GM19452 (cell line): ENCODE data around the gene NANP.
"Not testable (repeated sequence)": the region's sequence is repeated elsewhere in the genome, so short reads cannot be mapped to it uniquely, and the experiment has no call there.

Experiments
- ATAC-seq: cut with Tn5 transposase; IDR thresholded peaks from one replicate; pipeline ENCODE4 v1.9.1; 2021; ENCODE audit not compliant: unreplicated experiment

NANP gene

GRCh38 chr20:25623736-25624499 is at the start of gene NANP:
TSS of gene NANP (minus strand) at chr20:25624014. CDS start at chr20:25623948, 66 bp downstream.
- peak; percentile 85 for ATAC-seq

- no peak for ATAC-seq
Observed at GRCh38 chr20:25672659-25673235, 48.9 kb upstream of the NANP start.

GRCh38 chr20:25669826-25670422 is 46.1 kb upstream of the NANP start:
- ATAC-seq, result no peak

GRCh38 chr20:25668446-25668845 is 44.6 kb upstream of the NANP start:
- ATAC-seq, result no peak

- ATAC-seq, result no peak
Observed at GRCh38 chr20:25659999-25660398, 36.2 kb upstream of the NANP start.

GRCh38 chr20:25654487-25654886 is 30.7 kb upstream of the NANP start:
- ATAC-seq, result no peak

- ATAC-seq, result not testable (repeated sequence)
Observed at GRCh38 chr20:25652866-25653265, 29.1 kb upstream of the NANP start.

- ATAC-seq, result no peak
Observed at GRCh38 chr20:25644814-25645213, 21.0 kb upstream of the NANP start.

GRCh38 chr20:25643716-25644115 is 19.9 kb upstream of the NANP start:
- ATAC-seq, result no peak

- ATAC-seq, result no peak
Observed at GRCh38 chr20:25637247-25637646, 13.4 kb upstream of the NANP start.

GRCh38 chr20:25632940-25633790 is 9.4 kb upstream of the NANP start:
- no peak for ATAC-seq

- not testable (repeated sequence) for ATAC-seq
Observed at GRCh38 chr20:25630615-25631014, 6.8 kb upstream of the NANP start.

- no peak for ATAC-seq
Observed at GRCh38 chr20:25629816-25630499, 6.1 kb upstream of the NANP start.

GRCh38 chr20:25626779-25627178 is 3.0 kb upstream of the NANP start:
- no peak for ATAC-seq

GRCh38 chr20:25624500-25624939 is 706 bp upstream of the NANP start:
- ATAC-seq, result no peak

- ATAC-seq, result peak; percentile 6
Observed at GRCh38 chr20:25623225-25623735, 534 bp downstream of the NANP start.

- no peak for ATAC-seq
Observed at GRCh38 chr20:25622450-25623224, 1.2 kb downstream of the NANP start.

GRCh38 chr20:25622049-25622448 is 1.8 kb downstream of the NANP start:
- ATAC-seq, result no peak

GRCh38 chr20:25619514-25619913 is 4.3 kb downstream of the NANP start:
- ATAC-seq, result no peak

GRCh38 chr20:25608774-25609173 is 15.0 kb downstream of the NANP start:
- no peak for ATAC-seq
